BLaER1 (cell line): Measurements from ENCODE around the gene DGKG.
A peak's percentile ranks its signal among the peaks of the same experiment; 100 is the strongest.

Experiments
- H3K27ac ChIP-seq: shearing (Covaris generic); formaldehyde crosslinking; 2 replicates; pipeline ENCODE4 v1.8.1; 2022
- H3K27me3 ChIP-seq: shearing (Covaris generic); formaldehyde crosslinking; 2 replicates; pipeline ENCODE4 v1.8.1; 2022
- H3K36me3 ChIP-seq: shearing (Covaris generic); formaldehyde crosslinking; 2 replicates; pipeline ENCODE4 v1.8.1; 2022
- H3K4me1 ChIP-seq: shearing (Covaris generic); formaldehyde crosslinking; 2 replicates; pipeline ENCODE4 v1.8.1; 2022
- H3K4me2 ChIP-seq: shearing (Covaris generic); formaldehyde crosslinking; 2 replicates; pipeline ENCODE4 v1.8.1; 2022
- H3K4me3 ChIP-seq: shearing (Covaris generic); formaldehyde crosslinking; 2 replicates; pipeline ENCODE4 v1.8.1; 2022
- H3K9ac ChIP-seq: shearing (Covaris generic); formaldehyde crosslinking; 2 replicates; pipeline ENCODE4 v1.8.1; 2022
- H3K9me3 ChIP-seq: shearing (Covaris generic); formaldehyde crosslinking; 2 replicates; pipeline ENCODE4 v1.8.1; 2022
- H4K20me1 ChIP-seq: shearing (Covaris generic); formaldehyde crosslinking; 2 replicates; pipeline ENCODE4 v1.8.1; 2022
- Cebpa-rat ChIP-seq: shearing (Covaris generic); IDR thresholded peaks from 2 replicates; pipeline ENCODE4 v1.8.1; 2022

Gene DGKG

DNA sequence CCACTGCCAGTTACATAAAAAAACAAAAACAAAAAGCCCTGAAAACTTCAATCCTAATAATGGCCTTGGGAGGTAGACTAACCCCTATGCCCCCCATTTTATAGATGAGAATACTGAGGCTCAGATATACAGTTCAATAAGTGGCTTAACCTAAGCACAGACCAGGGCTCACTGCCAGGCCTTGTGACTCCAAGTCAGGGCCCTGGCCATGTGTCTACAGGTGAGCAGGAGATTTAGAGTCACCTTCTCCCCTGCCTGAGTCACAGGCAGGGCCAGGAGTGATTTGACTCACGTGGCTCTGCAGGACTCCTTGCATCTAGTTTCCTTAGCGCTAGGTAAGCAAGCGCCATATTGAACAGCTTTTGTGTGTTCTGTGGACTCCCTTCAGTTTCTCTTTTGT lies 154.5 kb downstream of the DGKG start:
- TF ChIP-seq Cebpa-rat: no peak
- Histone ChIP-seq H3K36me3 (no peaks in the 10 kb centered on the region), H3K27me3 (no peaks in the 10 kb centered on the region), H3K4me3 (no peak overlapping the region), H3K27ac (peak overlapping the region; percentile 94), H3K9ac (no peak overlapping the region), H3K9me3 (no peaks in the 10 kb centered on the region), H3K4me2 (peak overlapping the region; percentile 96), H3K4me1 (peaks cover 63% of the 10 kb centered on the region), H4K20me1 (no peaks in the 10 kb centered on the region)

DNA sequence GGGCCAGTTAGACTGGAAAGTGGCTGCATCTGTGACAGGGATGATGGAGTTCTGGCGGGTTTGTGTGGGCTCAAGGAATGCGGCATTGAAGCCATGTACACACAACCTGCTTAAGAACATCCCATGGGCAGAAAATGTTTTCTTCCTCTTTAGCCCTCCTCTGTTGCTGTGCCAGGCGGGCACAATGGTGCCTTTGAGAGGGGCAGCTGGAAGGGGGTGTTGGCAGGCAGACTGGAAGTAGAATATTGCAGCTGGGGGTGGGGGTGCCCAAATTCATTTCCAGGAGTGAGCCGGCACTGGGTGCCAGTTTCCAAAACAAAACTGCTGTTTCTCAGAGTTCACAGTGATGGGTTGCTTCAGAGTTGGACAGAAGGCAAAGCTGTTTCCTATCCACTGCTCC lies 161.3 kb downstream of the DGKG start:
- no peak for TF ChIP-seq Cebpa-rat
- Histone ChIP-seq H3K9ac (no peak overlapping the region), H3K27ac (no peak overlapping the region), H3K4me1 (no peaks in the 10 kb centered on the region), H3K4me3 (no peak overlapping the region), H3K9me3 (no peaks in the 10 kb centered on the region), H3K27me3 (no peaks in the 10 kb centered on the region; the same call in 1 of the 2 replicates), H4K20me1 (no peaks in the 10 kb centered on the region), H3K4me2 (no peak overlapping the region), H3K36me3 (no peaks in the 10 kb centered on the region)

DNA sequence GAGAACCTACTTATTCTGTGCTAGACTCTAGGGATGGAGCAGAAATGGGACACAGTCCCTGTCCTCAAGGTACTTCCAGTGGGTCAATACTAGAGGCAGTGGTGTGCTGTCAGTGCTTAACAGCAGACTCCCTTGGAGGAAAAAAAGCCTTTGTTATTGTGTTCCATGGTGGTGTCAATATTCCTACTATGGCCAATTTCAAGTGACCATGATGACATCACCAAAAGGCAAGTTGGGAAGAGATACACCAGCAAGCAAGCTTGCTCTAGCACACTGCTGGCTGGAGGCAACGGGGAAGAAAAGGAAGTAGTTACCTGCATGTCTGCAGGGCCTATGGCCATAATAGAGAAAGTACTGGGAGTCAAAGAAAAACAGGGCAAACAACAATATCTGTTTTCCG lies 163.6 kb downstream of the DGKG start:
- no peak overlapping the region for H3K27ac ChIP-seq
- no peak overlapping the region for H3K4me2 ChIP-seq
- no peak overlapping the region for H3K9ac ChIP-seq
- H3K9me3 ChIP-seq: peaks cover 12% of the 10 kb centered on the region
- H3K36me3 ChIP-seq: peaks cover 4% of the 10 kb centered on the region; the same call in 1 of the 2 replicates
- no peak for TF ChIP-seq Cebpa-rat
- no peaks in the 10 kb centered on the region for H4K20me1 ChIP-seq
- no peak overlapping the region for H3K4me3 ChIP-seq
- H3K27me3 ChIP-seq: peaks cover 21% of the 10 kb centered on the region
- H3K4me1 ChIP-seq: no peaks in the 10 kb centered on the region

DNA sequence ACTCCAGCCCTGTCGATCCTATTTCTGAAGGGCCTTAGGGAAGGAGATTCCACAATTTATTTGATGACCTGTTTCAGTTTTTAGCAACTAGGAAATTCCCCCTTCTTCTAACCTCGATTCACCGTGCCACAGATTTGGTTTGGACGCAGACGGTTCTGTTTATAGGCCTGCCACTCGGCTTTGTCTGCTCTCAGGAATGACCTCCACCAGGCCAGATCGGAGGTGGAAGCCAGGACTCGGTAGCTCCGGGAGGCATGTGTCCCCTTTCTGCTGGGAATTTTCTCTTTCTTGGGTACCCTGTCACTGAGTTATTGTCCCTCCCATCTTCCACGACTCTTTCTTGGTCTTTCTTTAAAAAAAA lies 167.6 kb downstream of the DGKG start:
- H4K20me1 ChIP-seq: no peaks in the 10 kb centered on the region
- peaks cover 16% of the 10 kb centered on the region for H3K9me3 ChIP-seq
- no peak overlapping the region for H3K4me3 ChIP-seq
- H3K27ac ChIP-seq: no peak overlapping the region
- H3K4me2 ChIP-seq: no peak overlapping the region
- peaks cover 29% of the 10 kb centered on the region for H3K27me3 ChIP-seq
- peaks cover 10% of the 10 kb centered on the region; the same call in 1 of the 2 replicates for H3K36me3 ChIP-seq
- H3K4me1 ChIP-seq: no peaks in the 10 kb centered on the region
- no peak for TF ChIP-seq Cebpa-rat
- H3K9ac ChIP-seq: no peak overlapping the region

DNA sequence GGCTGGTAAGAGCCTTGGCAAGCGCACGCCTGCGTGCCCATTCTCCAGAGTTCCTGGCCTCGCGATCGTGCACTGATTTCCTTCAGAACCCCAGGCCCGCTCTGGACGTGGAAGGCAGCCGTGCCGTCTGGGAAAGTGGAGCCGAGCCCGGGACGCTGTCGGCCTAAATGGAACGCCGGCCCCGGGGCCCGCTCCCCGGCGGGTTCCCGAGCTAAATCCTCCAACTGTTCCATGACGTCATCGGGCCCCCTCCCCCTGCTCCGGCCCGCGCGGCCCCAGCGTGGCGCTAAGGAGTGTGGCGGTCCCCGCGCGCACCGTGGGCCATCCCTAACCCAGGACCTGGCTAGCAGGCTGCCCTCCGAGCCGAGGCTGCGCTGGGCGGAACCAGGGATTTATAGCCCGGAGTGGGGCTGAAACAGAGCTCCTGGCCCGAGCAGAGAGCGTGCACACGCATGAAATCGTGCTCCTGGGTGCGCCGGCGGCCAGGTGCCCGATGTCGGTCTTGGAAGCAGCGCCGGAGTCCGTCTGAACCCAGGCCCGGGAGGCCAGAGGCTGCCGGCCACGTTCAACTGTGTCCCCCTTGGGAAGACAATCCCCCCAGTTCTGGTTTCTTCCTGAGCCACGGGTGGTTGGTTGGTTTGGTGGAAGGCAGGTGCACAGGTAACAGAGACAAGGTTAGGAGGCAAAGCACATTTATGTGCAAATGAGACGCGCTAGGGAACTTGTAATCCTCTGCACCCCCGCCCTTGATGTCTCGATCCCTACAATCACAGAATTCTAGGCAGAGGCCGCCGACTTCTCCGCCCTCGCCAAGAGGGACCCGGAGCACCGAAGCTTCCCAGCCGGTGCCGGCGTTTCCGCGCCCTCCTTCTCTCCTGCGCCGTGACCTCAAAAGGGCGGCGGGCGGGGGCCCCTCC lies 168.2 kb downstream of the DGKG start:
- no peak overlapping the region for H3K4me3 ChIP-seq
- peaks cover 16% of the 10 kb centered on the region for H3K9me3 ChIP-seq
- H3K36me3 ChIP-seq: peaks cover 10% of the 10 kb centered on the region; the same call in 1 of the 2 replicates
- H3K4me1 ChIP-seq: no peaks in the 10 kb centered on the region
- peaks cover 29% of the 10 kb centered on the region for H3K27me3 ChIP-seq
- no peak overlapping the region for H3K9ac ChIP-seq
- no peak for TF ChIP-seq Cebpa-rat
- H3K27ac ChIP-seq: no peak overlapping the region
- H4K20me1 ChIP-seq: no peaks in the 10 kb centered on the region
- no peak overlapping the region for H3K4me2 ChIP-seq

- H3K9me3 ChIP-seq: peaks cover 16% of the 10 kb centered on the region
- H3K27me3 ChIP-seq: peaks cover 29% of the 10 kb centered on the region
- peaks cover 10% of the 10 kb centered on the region; the same call in 1 of the 2 replicates for H3K36me3 ChIP-seq
- H3K4me2 ChIP-seq: no peak overlapping the region
- H3K27ac ChIP-seq: no peak overlapping the region
- H3K9ac ChIP-seq: no peak overlapping the region
- H3K4me3 ChIP-seq: no peak overlapping the region
- no peak for TF ChIP-seq Cebpa-rat
- no peaks in the 10 kb centered on the region for H4K20me1 ChIP-seq
- no peaks in the 10 kb centered on the region for H3K4me1 ChIP-seq
Measured at GRCh38 chr3:186192823-186193222, 169.2 kb downstream of the DGKG start.

DNA sequence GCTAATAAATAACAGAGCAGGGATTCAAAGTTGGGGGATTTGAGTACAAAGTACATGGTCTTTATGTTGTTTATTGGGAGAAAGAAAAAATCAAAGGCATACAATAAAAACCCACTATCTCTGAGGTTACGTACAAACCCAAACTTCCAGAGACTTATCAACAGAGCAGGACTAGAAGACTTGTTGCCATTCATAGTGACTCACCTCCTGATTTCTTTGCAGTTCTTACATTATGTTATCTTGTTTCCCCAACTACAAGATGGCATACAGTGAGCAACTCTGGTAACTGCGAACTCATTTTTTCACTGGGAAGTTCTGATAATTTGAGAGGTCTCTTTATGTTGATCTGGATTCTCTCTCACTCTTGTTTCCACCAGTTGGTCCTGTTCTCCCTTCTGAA lies 172.5 kb downstream of the DGKG start:
- no peak overlapping the region for H3K4me3 ChIP-seq
- peaks cover 20% of the 10 kb centered on the region for H3K4me1 ChIP-seq
- no peak overlapping the region for H3K9ac ChIP-seq
- H3K9me3 ChIP-seq: peaks cover 14% of the 10 kb centered on the region
- H3K27me3 ChIP-seq: peaks cover 18% of the 10 kb centered on the region
- H3K36me3 ChIP-seq: peaks cover 10% of the 10 kb centered on the region; the same call in 1 of the 2 replicates
- H4K20me1 ChIP-seq: no peaks in the 10 kb centered on the region
- no peak overlapping the region for H3K27ac ChIP-seq
- H3K4me2 ChIP-seq: no peak overlapping the region
- no peak for TF ChIP-seq Cebpa-rat

GRCh38 chr3:186187401-186188275 lies 174.4 kb downstream of the DGKG start:
- H4K20me1 ChIP-seq: no peaks in the 10 kb centered on the region
- no peak for TF ChIP-seq Cebpa-rat
- no peak overlapping the region for H3K27ac ChIP-seq
- no peak overlapping the region for H3K9ac ChIP-seq
- H3K9me3 ChIP-seq: no peaks in the 10 kb centered on the region
- no peaks in the 10 kb centered on the region for H3K27me3 ChIP-seq
- no peaks in the 10 kb centered on the region for H3K36me3 ChIP-seq
- H3K4me3 ChIP-seq: no peak overlapping the region
- no peak overlapping the region for H3K4me2 ChIP-seq
- peaks cover 26% of the 10 kb centered on the region for H3K4me1 ChIP-seq

GRCh38 chr3:186185194-186185787 lies 176.7 kb downstream of the DGKG start:
- Histone ChIP-seq H3K4me2 (peak overlapping the region; percentile 68), H3K27ac (peak overlapping the region; percentile 64)
- TF ChIP-seq Cebpa-rat: no peak

More at GRCh38 chr3:186185194-186185787, 176.7 kb downstream of the DGKG start:
- no peak overlapping the region for H3K4me3 ChIP-seq
- peaks cover 26% of the 10 kb centered on the region for H3K4me1 ChIP-seq
- H4K20me1 ChIP-seq: no peaks in the 10 kb centered on the region
- no peak overlapping the region for H3K9ac ChIP-seq
- H3K36me3 ChIP-seq: no peaks in the 10 kb centered on the region
- no peaks in the 10 kb centered on the region for H3K9me3 ChIP-seq
- no peaks in the 10 kb centered on the region for H3K27me3 ChIP-seq
